Subcutaneous abdominal adipose tissue (tissue), 5 donors: ENCODE results near the gene ZNF280C.
"Not testable (repeated sequence)": the region's sequence is repeated elsewhere in the genome, so short reads cannot be mapped to it uniquely, and the experiment has no call there.

Source experiments
- H3K27ac ChIP-seq: one replicate; pipeline ENCODE4 v1.7.0; 2013; ENCODE audit warnings: low read depth, mild to moderate bottlenecking, inconsistent platforms, low read length, moderate library complexity
- H3K27me3 ChIP-seq, 5 donors: one replicate each; pipeline ENCODE4 v1.7.0; 2013; ENCODE audit warnings: low read length in 5 of 5, inconsistent platforms in 1 of 5; ENCODE audit not compliant: control insufficient read depth in 5 of 5, insufficient read depth in 4 of 5
- H3K36me3 ChIP-seq, 5 donors: one replicate each; pipeline ENCODE4 v1.7.0; 2013; ENCODE audit warnings: low read length in 5 of 5; ENCODE audit not compliant: control insufficient read depth in 5 of 5, insufficient read depth in 5 of 5
- H3K4me1 ChIP-seq, 5 donors: one replicate each; pipeline ENCODE4 v1.7.0; 2013; ENCODE audit warnings: low read length in 5 of 5, mild to moderate bottlenecking in 3 of 5, moderate library complexity in 1 of 5; ENCODE audit not compliant: control insufficient read depth in 5 of 5, insufficient read depth in 5 of 5
- H3K4me3 ChIP-seq, 5 donors: one replicate each; pipeline ENCODE4 v1.7.0; 2013; ENCODE audit warnings: low read length in 5 of 5, low read depth in 1 of 5
- H3K9ac ChIP-seq, 5 donors: one replicate each; pipeline ENCODE4 v1.7.0; 2013; ENCODE audit warnings: low read length in 5 of 5, mild to moderate bottlenecking in 4 of 5, moderate library complexity in 3 of 5
- H3K9me3 ChIP-seq, 5 donors: one replicate each; pipeline ENCODE4 v1.7.0; 2013; ENCODE audit warnings: low read length in 5 of 5; ENCODE audit not compliant: control insufficient read depth in 5 of 5
- donor health status: healthy.
- donor health status: healthy.
- donor health status: healthy.
- donor health status: healthy.
- donor health status: healthy.

Gene ZNF280C

GRCh38 chrX:130287071-130287770 lies 18.5 kb upstream of the ZNF280C start:
- Histone ChIP-seq H3K4me3 (no peak overlapping the region), H3K27ac (no peak overlapping the region), H3K36me3 (no peaks in the 10 kb centered on the region), H3K9ac (no peak overlapping the region), H3K4me1 (no peaks in the 10 kb centered on the region), H3K9me3 (no peaks in the 10 kb centered on the region), H3K27me3 (peaks cover 0 to 5% (median 0%) of the 10 kb centered on the region in 5 donors)

- Histone ChIP-seq H3K4me3 (no peak overlapping the region), H3K9ac (no peak overlapping the region), H3K4me1 (no peaks in the 10 kb centered on the region), H3K27ac (no peak overlapping the region), H3K9me3 (no peaks in the 10 kb centered on the region), H3K27me3 (peaks cover 3 to 6% (median 5%) of the 10 kb centered on the region in 5 donors), H3K36me3 (no peaks in the 10 kb centered on the region)
These were observed 17.0 kb upstream of the ZNF280C start for GRCh38 chrX:130285710-130286109.

GRCh38 chrX:130285069-130285620 lies 16.4 kb upstream of the ZNF280C start:
- Histone ChIP-seq H3K36me3 (no peaks in the 10 kb centered on the region), H3K9ac (no peak overlapping the region), H3K4me1 (no peaks in the 10 kb centered on the region), H3K27ac (no peak overlapping the region), H3K4me3 (no peak overlapping the region), H3K27me3 (peaks cover 3 to 6% (median 5%) of the 10 kb centered on the region in 5 donors), H3K9me3 (no peaks in the 10 kb centered on the region)

GRCh38 chrX:130282151-130282550 lies 13.5 kb upstream of the ZNF280C start:
- H3K9me3 ChIP-seq: no peaks in the 10 kb centered on the region
- H3K9ac ChIP-seq: no peak overlapping the region
- H3K27ac ChIP-seq: no peak overlapping the region
- H3K4me1 ChIP-seq: no peaks in the 10 kb centered on the region
- peaks cover 0 to 6% (median 5%) of the 10 kb centered on the region in 5 donors for H3K27me3 ChIP-seq
- no peak overlapping the region for H3K4me3 ChIP-seq
- no peaks in the 10 kb centered on the region for H3K36me3 ChIP-seq

GRCh38 chrX:130280901-130281300 lies 12.2 kb upstream of the ZNF280C start:
- no peak overlapping the region for H3K9ac ChIP-seq
- H3K4me3 ChIP-seq: no peak overlapping the region
- peaks cover 0 to 6% (median 5%) of the 10 kb centered on the region in 5 donors for H3K27me3 ChIP-seq
- no peak overlapping the region for H3K27ac ChIP-seq
- no peaks in the 10 kb centered on the region for H3K9me3 ChIP-seq
- no peaks in the 10 kb centered on the region for H3K36me3 ChIP-seq
- H3K4me1 ChIP-seq: no peaks in the 10 kb centered on the region

GRCh38 chrX:130272253-130272652 lies 3.6 kb upstream of the ZNF280C start:
- H3K4me1 ChIP-seq: peaks cover 0 to 12% (median 6%) of the 10 kb centered on the region in 5 donors
- H3K27me3 ChIP-seq, H3K9me3 ChIP-seq, H3K36me3 ChIP-seq, H3K9ac ChIP-seq, H3K4me3 ChIP-seq, H3K27ac ChIP-seq: not testable (repeated sequence)

GRCh38 chrX:130269391-130269790 lies 692 bp upstream of the ZNF280C start:
- H3K27me3 ChIP-seq: not testable (repeated sequence)
- H3K4me1 ChIP-seq: peaks cover 0 to 12% (median 7%) of the 10 kb centered on the region in 5 donors

GRCh38 chrX:130267956-130268448 lies 697 bp downstream of the ZNF280C start:
- peaks cover 0 to 2% (median 0%) of the 10 kb centered on the region in 5 donors for H3K9me3 ChIP-seq
- H3K36me3 ChIP-seq: no peaks in the 10 kb centered on the region
- H3K9ac ChIP-seq: peak overlapping the region in 4 of 5 donors; percentile 42 to 76 (median 71)
- peaks cover 0 to 12% (median 7%) of the 10 kb centered on the region in 5 donors for H3K4me1 ChIP-seq
- peak overlapping the region; percentile 50 for H3K27ac ChIP-seq
- H3K4me3 ChIP-seq: peak overlapping the region; percentile 51 to 79 (median 71)
- no peaks in the 10 kb centered on the region for H3K27me3 ChIP-seq

More at GRCh38 chrX:130269391-130269790, 692 bp upstream of the ZNF280C start:
- H3K4me3 ChIP-seq, H3K27ac ChIP-seq, H3K9me3 ChIP-seq, H3K9ac ChIP-seq, H3K36me3 ChIP-seq: not testable (repeated sequence)

- Histone ChIP-seq H3K9me3 (peaks cover 0 to 2% (median 0%) of the 10 kb centered on the region in 5 donors), H3K4me3 (no peak overlapping the region), H3K27ac (no peak overlapping the region), H3K36me3 (no peaks in the 10 kb centered on the region), H3K27me3 (no peaks in the 10 kb centered on the region), H3K4me1 (peaks cover 0 to 12% (median 7%) of the 10 kb centered on the region in 5 donors), H3K9ac (no peak overlapping the region)
These were observed 4.1 kb downstream of the ZNF280C start for GRCh38 chrX:130264573-130264972.

- Histone ChIP-seq H3K4me1 (peaks cover 0 to 8% (median 7%) of the 10 kb centered on the region in 5 donors), H3K27ac (no peak overlapping the region), H3K9me3 (no peaks in the 10 kb centered on the region), H3K36me3 (no peaks in the 10 kb centered on the region), H3K9ac (no peak overlapping the region), H3K27me3 (no peaks in the 10 kb centered on the region), H3K4me3 (no peak overlapping the region)
These were observed 5.7 kb downstream of the ZNF280C start for GRCh38 chrX:130263016-130263415.
